ENCODE data around the gene CKAP5. TPM values are rescaled to one million over a fixed set of nuclear protein-coding genes. Genes with fewer than 3 reads are reported as not detected.

The CKAP5 gene
- polyA plus RNA-seq, 1 donor, result 52.5 TPM

DNA sequence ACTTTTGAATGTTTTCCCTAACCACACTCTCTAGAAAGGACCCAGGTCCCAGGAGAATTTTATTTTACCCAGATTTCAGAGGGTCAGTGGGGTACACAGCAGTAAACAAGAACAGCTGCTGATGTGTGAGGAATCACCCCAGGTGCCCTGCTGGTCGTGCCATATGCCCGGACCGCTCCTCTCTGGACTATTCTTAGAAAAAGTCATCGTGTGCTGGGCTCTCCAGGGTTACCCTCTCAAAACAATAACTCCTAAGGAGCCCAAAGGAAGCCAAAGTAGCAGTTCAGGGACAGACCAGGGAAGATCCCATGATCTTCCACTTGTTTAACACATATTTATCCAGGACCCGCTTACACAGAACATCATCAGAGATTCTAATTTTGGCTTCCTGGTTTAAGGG lies 42.6 kb upstream of the CKAP5 start:
- Histone ChIP-seq H3K4me3 (ENCODE audit: low read length) (no peak overlapping the region), H3K36me3 (ENCODE audit: control insufficient read depth, insufficient read depth, low read length) (peaks cover 40% of the 10 kb centered on the region), H3K4me1 (ENCODE audit: control insufficient read depth, insufficient read depth, low read length) (no peaks in the 10 kb centered on the region), H3K27me3 (ENCODE audit: control insufficient read depth, insufficient read depth, low read length) (no peaks in the 10 kb centered on the region), H3K27ac (ENCODE audit: low read length) (no peak overlapping the region), H3K9me3 (ENCODE audit: control insufficient read depth, low read depth, low read length) (no peaks in the 10 kb centered on the region)
- WGBS (ENCODE audit: insufficient coverage, low lambda C conversion rate), result no CpG with 5 or more reads among the region's 5 CpGs
- no peak for DNase-seq

DNA sequence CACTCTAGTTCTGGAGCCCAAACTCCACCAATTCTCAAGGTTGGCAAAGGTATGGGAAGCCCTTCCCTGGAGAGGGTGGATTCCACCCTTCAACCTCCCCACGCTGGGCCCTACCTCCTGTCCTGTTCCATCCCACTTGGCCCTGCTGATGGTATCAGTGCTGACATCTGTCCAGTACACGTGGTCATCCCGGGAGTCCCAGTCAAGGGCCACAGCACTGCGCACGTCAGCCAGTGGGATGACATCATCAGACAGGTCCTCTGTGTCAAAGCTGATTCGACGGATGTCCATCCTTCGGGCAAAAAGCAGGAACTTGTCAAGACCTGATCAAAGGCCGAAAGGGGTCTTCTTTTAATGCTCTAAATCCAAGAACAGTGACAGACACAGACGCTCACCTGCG lies 40.1 kb upstream of the CKAP5 start:
- no peak overlapping the region for H3K4me3 ChIP-seq (ENCODE audit: low read length)
- WGBS (ENCODE audit: insufficient coverage, low lambda C conversion rate), result 93% methylated on average over 3 of the region's 11 CpGs
- H3K36me3 ChIP-seq (ENCODE audit: control insufficient read depth, insufficient read depth, low read length), result peaks cover 47% of the 10 kb centered on the region
- no peak overlapping the region for H3K27ac ChIP-seq (ENCODE audit: low read length)
- no peaks in the 10 kb centered on the region for H3K27me3 ChIP-seq (ENCODE audit: control insufficient read depth, insufficient read depth, low read length)
- H3K9me3 ChIP-seq (ENCODE audit: control insufficient read depth, low read depth, low read length), result no peaks in the 10 kb centered on the region
- no peaks in the 10 kb centered on the region for H3K4me1 ChIP-seq (ENCODE audit: control insufficient read depth, insufficient read depth, low read length)
- no peak for DNase-seq

DNA sequence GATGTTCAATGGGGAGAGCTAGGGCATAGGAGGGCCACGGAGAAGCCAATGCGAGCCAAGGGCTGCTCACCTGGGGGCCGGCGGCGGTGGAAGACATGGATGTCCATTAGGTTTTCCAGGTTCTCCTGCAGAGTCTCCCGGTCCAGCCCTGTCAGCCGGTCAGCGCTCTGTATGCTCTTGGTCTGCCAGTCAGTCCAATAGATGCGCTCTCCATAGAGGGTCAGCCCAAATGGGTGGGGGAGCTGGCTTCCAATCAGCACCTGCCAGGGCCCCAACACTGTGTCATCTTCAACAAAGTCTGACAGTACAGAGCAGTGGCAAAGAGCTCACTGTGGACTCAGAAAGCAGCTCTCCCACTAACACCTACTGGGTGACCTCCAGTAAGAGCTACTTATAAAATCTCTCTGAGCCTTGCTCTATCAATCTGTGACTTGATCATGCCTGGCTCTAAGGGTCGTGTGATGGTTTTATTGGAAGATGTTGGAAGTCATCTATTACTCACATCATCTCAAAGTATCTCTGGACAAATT lies 33.0 kb upstream of the CKAP5 start:
- H3K27ac ChIP-seq (ENCODE audit: low read length), result no peak overlapping the region
- H3K4me1 ChIP-seq (ENCODE audit: control insufficient read depth, insufficient read depth, low read length), result no peaks in the 10 kb centered on the region
- WGBS (ENCODE audit: insufficient coverage, low lambda C conversion rate), result no CpG with 5 or more reads among the region's 10 CpGs
- no peak for DNase-seq
- H3K4me3 ChIP-seq (ENCODE audit: low read length), result no peak overlapping the region
- H3K36me3 ChIP-seq (ENCODE audit: control insufficient read depth, insufficient read depth, low read length), result peaks cover 50% of the 10 kb centered on the region
- no peaks in the 10 kb centered on the region for H3K27me3 ChIP-seq (ENCODE audit: control insufficient read depth, insufficient read depth, low read length)
- no peaks in the 10 kb centered on the region for H3K9me3 ChIP-seq (ENCODE audit: control insufficient read depth, low read depth, low read length)

DNA sequence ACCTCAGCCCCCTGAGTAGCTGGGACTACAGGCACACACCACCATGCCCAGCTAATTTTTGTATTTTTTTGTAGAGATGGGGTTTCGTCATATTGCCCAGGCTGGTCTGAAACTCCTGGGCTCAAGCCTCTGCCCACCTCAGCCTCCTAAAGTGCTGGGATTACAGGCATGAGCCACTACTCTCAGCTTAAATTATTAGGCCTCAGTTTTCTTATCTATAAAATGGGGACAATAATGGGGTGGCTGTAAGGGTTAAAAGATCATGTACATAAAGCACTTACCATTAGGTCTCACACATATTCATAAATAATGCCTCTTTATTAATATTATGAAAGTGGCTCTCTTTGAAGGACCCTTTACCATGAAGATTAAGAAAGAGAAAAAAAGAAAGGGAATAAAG lies 31.5 kb upstream of the CKAP5 start:
- Histone ChIP-seq H3K27me3 (ENCODE audit: control insufficient read depth, insufficient read depth, low read length) (no peaks in the 10 kb centered on the region), H3K36me3 (ENCODE audit: control insufficient read depth, insufficient read depth, low read length) (peaks cover 49% of the 10 kb centered on the region), H3K4me3 (ENCODE audit: low read length) (no peak overlapping the region), H3K27ac (ENCODE audit: low read length) (no peak overlapping the region), H3K4me1 (ENCODE audit: control insufficient read depth, insufficient read depth, low read length) (no peaks in the 10 kb centered on the region), H3K9me3 (ENCODE audit: control insufficient read depth, low read depth, low read length) (no peaks in the 10 kb centered on the region)
- no CpG with 5 or more reads among the region's 1 CpG for WGBS (ENCODE audit: insufficient coverage, low lambda C conversion rate)
- no peak for DNase-seq

DNA sequence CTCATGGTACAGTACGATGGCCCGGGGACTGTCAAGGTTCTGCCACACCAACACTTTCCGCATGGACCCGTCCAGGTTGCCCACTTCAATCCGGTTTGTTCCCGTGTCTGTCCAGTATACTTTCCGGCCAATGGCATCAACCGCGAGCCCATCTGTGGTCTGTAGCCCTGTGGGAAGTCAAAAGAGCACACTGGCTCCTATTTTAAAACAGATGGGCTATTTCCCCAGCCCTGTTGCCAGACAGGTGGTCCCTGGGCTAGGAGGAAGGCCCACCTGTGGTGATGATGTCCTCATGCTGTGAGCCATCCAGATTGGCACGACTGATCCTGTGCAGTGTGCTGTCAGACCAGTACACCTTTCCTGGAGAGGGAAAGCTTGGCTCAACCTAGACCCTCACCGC lies 30.4 kb upstream of the CKAP5 start:
- no peaks in the 10 kb centered on the region for H3K27me3 ChIP-seq (ENCODE audit: control insufficient read depth, insufficient read depth, low read length)
- H3K36me3 ChIP-seq (ENCODE audit: control insufficient read depth, insufficient read depth, low read length), result peaks cover 46% of the 10 kb centered on the region
- H3K9me3 ChIP-seq (ENCODE audit: control insufficient read depth, low read depth, low read length), result no peaks in the 10 kb centered on the region
- H3K27ac ChIP-seq (ENCODE audit: low read length), result no peak overlapping the region
- no CpG with 5 or more reads among the region's 11 CpGs for WGBS (ENCODE audit: insufficient coverage, low lambda C conversion rate)
- no peak for DNase-seq
- H3K4me1 ChIP-seq (ENCODE audit: control insufficient read depth, insufficient read depth, low read length), result no peaks in the 10 kb centered on the region
- no peak overlapping the region for H3K4me3 ChIP-seq (ENCODE audit: low read length)

GRCh38 chr11:46874586-46874985 lies 28.5 kb upstream of the CKAP5 start:
- no CpG with 5 or more reads among the region's 6 CpGs for WGBS (ENCODE audit: insufficient coverage, low lambda C conversion rate)
- Histone ChIP-seq H3K27ac (ENCODE audit: low read length) (no peak overlapping the region), H3K4me1 (ENCODE audit: control insufficient read depth, insufficient read depth, low read length) (no peaks in the 10 kb centered on the region), H3K9me3 (ENCODE audit: control insufficient read depth, low read depth, low read length) (no peaks in the 10 kb centered on the region), H3K4me3 (ENCODE audit: low read length) (no peak overlapping the region), H3K36me3 (ENCODE audit: control insufficient read depth, insufficient read depth, low read length) (peaks cover 46% of the 10 kb centered on the region), H3K27me3 (ENCODE audit: control insufficient read depth, insufficient read depth, low read length) (no peaks in the 10 kb centered on the region)
- no peak for DNase-seq

GRCh38 chr11:46868912-46869311 lies 22.8 kb upstream of the CKAP5 start:
- Histone ChIP-seq H3K4me1 (ENCODE audit: control insufficient read depth, insufficient read depth, low read length) (no peaks in the 10 kb centered on the region), H3K9me3 (ENCODE audit: control insufficient read depth, low read depth, low read length) (no peaks in the 10 kb centered on the region), H3K4me3 (ENCODE audit: low read length) (no peak overlapping the region), H3K36me3 (ENCODE audit: control insufficient read depth, insufficient read depth, low read length) (peaks cover 50% of the 10 kb centered on the region), H3K27ac (ENCODE audit: low read length) (no peak overlapping the region), H3K27me3 (ENCODE audit: control insufficient read depth, insufficient read depth, low read length) (no peaks in the 10 kb centered on the region)
- no peak for DNase-seq
- WGBS (ENCODE audit: insufficient coverage, low lambda C conversion rate), result no CpG with 5 or more reads among the region's 6 CpGs

GRCh38 chr11:46865340-46865739 lies 19.3 kb upstream of the CKAP5 start:
- H3K4me3 ChIP-seq (ENCODE audit: low read length), result no peak overlapping the region
- peaks cover 46% of the 10 kb centered on the region for H3K36me3 ChIP-seq (ENCODE audit: control insufficient read depth, insufficient read depth, low read length)
- H3K9me3 ChIP-seq (ENCODE audit: control insufficient read depth, low read depth, low read length), result no peaks in the 10 kb centered on the region
- WGBS (ENCODE audit: insufficient coverage, low lambda C conversion rate), result no CpG with 5 or more reads among the region's 2 CpGs
- no peaks in the 10 kb centered on the region for H3K4me1 ChIP-seq (ENCODE audit: control insufficient read depth, insufficient read depth, low read length)
- H3K27ac ChIP-seq (ENCODE audit: low read length), result no peak overlapping the region
- H3K27me3 ChIP-seq (ENCODE audit: control insufficient read depth, insufficient read depth, low read length), result no peaks in the 10 kb centered on the region
- DNase-seq, result no peak

DNA sequence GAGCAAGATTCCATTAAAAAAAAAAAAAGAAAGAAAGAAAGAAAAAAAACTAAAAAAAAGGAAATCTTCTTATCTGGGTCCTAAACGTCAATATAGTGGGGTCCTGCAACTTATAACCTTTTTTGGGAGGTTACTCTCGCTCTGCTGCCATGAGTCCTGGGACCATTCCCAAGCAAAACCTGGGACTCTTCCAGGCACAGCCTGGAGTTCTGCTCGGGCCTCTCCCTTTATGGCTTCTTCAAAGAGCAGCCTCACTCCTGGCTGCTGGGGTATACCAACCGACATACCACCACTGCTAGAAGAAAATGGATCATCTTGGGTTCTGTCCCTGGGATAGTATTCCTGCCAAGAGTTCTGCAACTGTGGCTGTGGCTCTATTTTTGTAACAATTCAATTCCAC lies 14.1 kb upstream of the CKAP5 start:
- WGBS (ENCODE audit: insufficient coverage, low lambda C conversion rate), result no CpG with 5 or more reads among the region's 4 CpGs
- no peak overlapping the region for H3K27ac ChIP-seq (ENCODE audit: low read length)

GRCh38 chr11:46858920-46859546 lies 13.0 kb upstream of the CKAP5 start:
- H3K36me3 ChIP-seq (ENCODE audit: control insufficient read depth, insufficient read depth, low read length), result peaks cover 27% of the 10 kb centered on the region
- WGBS (ENCODE audit: insufficient coverage, low lambda C conversion rate), result 100% methylated on average over 2 of the region's 12 CpGs

More for the DNA sequence above, 14.1 kb upstream of the CKAP5 start:
- H3K36me3 ChIP-seq (ENCODE audit: control insufficient read depth, insufficient read depth, low read length), result peaks cover 35% of the 10 kb centered on the region
- no peaks in the 10 kb centered on the region for H3K9me3 ChIP-seq (ENCODE audit: control insufficient read depth, low read depth, low read length)
- no peaks in the 10 kb centered on the region for H3K4me1 ChIP-seq (ENCODE audit: control insufficient read depth, insufficient read depth, low read length)
- DNase-seq, result no peak
- H3K27me3 ChIP-seq (ENCODE audit: control insufficient read depth, insufficient read depth, low read length), result no peaks in the 10 kb centered on the region
- no peak overlapping the region for H3K4me3 ChIP-seq (ENCODE audit: low read length)

DNA sequence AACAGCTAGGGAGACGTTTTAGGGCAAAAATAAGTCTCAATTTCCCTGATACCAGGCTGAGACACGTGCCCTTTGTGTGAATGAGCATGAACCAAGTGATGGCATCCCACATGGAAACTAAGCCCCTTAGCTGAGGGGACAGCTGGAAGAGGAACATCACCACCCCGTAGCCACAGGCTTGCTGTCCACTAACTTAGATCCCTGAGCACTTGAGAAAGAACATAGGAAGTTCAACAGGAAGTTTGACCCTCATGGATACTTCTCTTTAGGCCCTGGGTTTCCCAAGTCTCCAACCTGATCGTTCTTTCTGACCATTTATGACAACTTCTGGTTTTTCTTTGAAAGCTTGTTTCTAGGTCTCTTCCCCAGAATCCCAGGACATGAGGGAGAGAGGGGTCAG lies 11.6 kb upstream of the CKAP5 start:
- no peak overlapping the region for H3K27ac ChIP-seq (ENCODE audit: low read length)
- no peaks in the 10 kb centered on the region for H3K9me3 ChIP-seq (ENCODE audit: control insufficient read depth, low read depth, low read length)
- peaks cover 19% of the 10 kb centered on the region for H3K36me3 ChIP-seq (ENCODE audit: control insufficient read depth, insufficient read depth, low read length)
- no peak overlapping the region for H3K4me3 ChIP-seq (ENCODE audit: low read length)
- no peaks in the 10 kb centered on the region for H3K27me3 ChIP-seq (ENCODE audit: control insufficient read depth, insufficient read depth, low read length)
- WGBS (ENCODE audit: insufficient coverage, low lambda C conversion rate), result 60% methylated on average over 1 of the region's 4 CpGs
- DNase-seq, result no peak
- no peaks in the 10 kb centered on the region for H3K4me1 ChIP-seq (ENCODE audit: control insufficient read depth, insufficient read depth, low read length)

More at GRCh38 chr11:46858920-46859546, 13.0 kb upstream of the CKAP5 start:
- Histone ChIP-seq H3K27me3 (ENCODE audit: control insufficient read depth, insufficient read depth, low read length) (no peaks in the 10 kb centered on the region), H3K27ac (ENCODE audit: low read length) (no peak overlapping the region), H3K4me3 (ENCODE audit: low read length) (no peak overlapping the region), H3K4me1 (ENCODE audit: control insufficient read depth, insufficient read depth, low read length) (no peaks in the 10 kb centered on the region), H3K9me3 (ENCODE audit: control insufficient read depth, low read depth, low read length) (no peaks in the 10 kb centered on the region)
- DNase-seq, result no peak
